HG03135 (cell line): ENCODE data around the gene C10orf90.

Source experiments
- ATAC-seq: cut with Tn5 transposase; IDR thresholded peaks from one replicate; pipeline ENCODE4 v1.9.1; 2021; ENCODE audit warnings: mild to moderate bottlenecking, moderate library complexity; ENCODE audit not compliant: unreplicated experiment

C10orf90 gene

DNA sequence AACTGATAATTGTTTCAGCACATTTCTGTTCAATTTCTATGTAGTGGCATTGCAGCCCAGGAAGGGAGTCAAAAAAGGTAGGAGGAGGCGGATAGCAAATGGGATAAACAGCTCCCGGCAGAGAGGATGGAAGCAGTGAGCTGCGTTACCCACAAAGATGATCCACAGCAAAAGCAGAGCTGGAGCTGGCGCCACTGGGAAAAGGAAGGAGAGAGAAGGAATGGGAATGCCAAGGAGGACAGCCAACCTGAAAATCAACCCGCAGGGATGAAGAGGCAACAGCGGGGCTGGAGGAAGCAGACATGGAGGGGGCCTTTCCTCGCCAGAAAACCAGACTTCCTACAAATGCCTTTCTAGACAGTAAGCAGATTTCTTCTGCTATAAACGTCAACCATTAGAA, 199.5 kb downstream of the C10orf90 start:
- no peak for ATAC-seq

DNA sequence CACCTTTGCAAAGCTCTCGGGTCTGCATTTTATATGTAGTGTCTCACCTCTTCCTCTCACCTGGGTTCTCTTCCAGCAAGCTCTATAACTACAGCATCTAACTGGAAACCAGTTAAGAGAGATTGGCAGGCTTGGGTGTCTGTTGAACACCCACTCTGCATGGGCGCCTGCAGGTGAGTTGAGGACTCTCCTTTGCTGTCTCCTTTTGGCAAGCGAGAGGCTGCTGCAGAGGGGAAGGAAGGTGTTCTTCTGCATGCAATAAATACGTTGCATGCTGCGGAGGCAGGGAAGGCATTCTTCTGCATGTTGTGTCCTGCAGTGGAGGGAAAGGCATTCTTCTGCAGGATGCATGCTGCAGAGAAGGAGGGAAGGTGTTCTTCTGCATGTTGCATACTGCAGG, 200.8 kb downstream of the C10orf90 start:
- ATAC-seq: no peak

- ATAC-seq: no peak
These were observed 201.4 kb downstream of the C10orf90 start for GRCh38 chr10:126468876-126469643.

GRCh38 chr10:126468467-126468866, 202.0 kb downstream of the C10orf90 start:
- no peak for ATAC-seq

DNA sequence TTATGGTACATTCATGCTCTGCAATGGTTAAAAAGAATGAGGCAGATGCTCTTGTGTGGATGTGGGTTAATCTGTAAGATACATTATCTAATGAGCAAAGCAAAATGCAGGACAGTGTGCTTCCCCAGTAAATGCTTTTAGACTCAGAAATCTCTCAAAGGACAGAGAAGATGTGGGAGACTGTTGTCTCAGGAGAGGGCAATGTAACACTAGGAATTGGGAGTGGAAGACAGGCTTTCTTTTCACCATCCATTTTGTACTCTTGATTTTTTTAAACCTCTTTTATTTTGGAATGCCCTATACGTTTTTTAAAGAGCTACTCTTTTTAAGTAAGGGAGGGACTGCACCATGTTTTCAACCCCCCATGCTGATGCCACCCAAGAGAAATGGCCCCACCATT, 204.7 kb downstream of the C10orf90 start:
- no peak for ATAC-seq

GRCh38 chr10:126463286-126463685, 207.2 kb downstream of the C10orf90 start:
- ATAC-seq: no peak

DNA sequence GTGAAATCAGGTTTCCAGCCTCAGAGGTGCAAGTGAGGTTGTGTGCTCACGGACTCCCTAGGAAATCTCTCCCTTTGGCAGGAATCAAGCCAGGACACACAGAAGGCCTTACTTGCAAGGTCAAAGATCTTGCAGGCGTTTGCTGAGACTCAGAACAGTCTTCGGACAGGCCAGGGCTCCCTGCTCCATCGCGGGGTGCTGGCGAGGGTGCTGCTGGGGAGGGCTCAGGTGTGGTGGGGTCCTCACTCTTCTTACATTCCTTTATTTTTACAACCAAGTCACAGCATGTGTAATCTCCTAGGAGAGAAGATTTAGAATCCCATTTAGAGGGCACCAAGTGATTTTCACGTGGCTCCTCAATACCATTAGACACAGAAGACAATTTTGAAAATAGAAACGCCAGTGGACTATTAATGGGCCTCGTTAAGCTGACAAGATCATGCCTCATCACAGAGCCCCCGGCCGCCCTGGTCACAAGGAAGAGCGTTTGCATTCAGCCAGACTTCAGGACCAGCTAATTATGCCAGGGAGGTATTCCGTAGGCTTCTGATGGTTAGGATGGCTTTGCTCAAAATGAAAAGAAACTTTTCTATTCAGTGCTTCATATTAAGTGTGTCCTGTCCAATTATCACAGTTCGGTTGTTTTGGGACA, 209.1 kb downstream of the C10orf90 start:
- no peak for ATAC-seq

GRCh38 chr10:126459878-126460481, 210.5 kb downstream of the C10orf90 start:
- no peak for ATAC-seq

- ATAC-seq: no peak
These were observed 211.3 kb downstream of the C10orf90 start for GRCh38 chr10:126459032-126459831.

GRCh38 chr10:126458466-126458865, 212.0 kb downstream of the C10orf90 start:
- ATAC-seq: no peak

- ATAC-seq: no peak
These were observed 213.9 kb downstream of the C10orf90 start for GRCh38 chr10:126456632-126457031.

DNA sequence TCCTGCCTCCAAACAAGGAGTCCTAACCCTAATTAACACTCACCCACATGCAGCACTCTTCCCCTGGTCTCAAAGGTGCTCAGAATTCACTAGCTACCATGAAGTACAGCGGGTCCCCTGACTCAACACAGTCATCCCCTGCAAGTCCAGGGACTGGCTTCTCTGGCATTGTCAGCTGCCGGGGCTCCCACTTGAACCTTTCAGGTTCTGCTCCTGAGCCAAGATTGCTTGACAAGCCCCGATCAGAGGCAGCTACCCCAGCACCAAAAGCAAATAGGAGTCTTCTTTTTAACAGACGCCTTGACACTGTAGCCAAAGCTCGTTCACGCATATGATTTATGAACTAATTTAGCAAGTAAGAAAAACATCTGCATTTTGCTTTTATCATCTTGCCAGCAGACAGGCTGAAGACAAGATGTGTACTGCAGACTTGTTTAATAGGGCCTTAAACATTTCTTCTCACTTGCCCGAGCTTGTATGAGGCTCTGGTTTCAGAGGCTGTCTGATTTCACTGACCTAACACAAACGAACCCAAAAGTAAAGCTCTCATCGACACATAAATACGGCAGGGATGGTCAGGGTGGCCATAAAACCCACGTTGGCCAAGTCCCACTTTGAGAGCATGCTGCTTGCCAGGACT, 214.6 kb downstream of the C10orf90 start:
- ATAC-seq: no peak

- ATAC-seq: no peak
These were observed 215.3 kb downstream of the C10orf90 start for GRCh38 chr10:126455036-126455765.

DNA sequence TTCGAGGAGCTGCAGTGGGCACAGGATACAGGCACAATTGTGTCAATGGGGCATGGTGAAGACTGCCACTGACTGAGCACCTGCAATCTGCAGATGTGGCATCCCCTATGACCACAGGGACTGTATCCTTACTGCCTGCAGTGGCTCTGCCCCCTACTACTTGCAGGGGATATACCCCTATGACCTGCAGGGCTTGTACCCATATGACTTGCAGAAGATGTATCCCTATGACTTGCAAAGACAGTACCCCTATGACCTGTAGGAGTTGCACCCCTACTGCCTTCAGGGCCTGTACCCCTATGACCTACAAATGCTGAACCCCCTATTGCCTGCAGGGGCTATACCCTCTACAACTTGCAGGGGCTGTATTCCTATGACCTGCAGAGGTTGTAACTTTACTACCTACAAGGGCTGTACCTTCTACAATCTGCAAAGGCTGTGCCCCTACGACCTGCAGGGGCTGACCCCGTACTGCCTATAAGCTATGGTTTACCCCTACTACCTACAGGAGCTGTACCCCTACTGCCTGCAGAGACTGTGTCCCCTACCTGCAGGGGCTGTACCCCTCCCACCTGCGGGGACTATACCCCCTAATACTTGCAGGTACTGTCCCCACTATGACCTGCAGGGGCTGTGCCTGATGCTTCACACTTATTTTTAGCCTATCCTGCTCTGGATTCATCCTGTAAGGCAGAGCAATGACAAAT, 216.3 kb downstream of the C10orf90 start:
- ATAC-seq: no peak

- ATAC-seq: no peak
These were observed 218.2 kb downstream of the C10orf90 start for GRCh38 chr10:126452245-126452644.

DNA sequence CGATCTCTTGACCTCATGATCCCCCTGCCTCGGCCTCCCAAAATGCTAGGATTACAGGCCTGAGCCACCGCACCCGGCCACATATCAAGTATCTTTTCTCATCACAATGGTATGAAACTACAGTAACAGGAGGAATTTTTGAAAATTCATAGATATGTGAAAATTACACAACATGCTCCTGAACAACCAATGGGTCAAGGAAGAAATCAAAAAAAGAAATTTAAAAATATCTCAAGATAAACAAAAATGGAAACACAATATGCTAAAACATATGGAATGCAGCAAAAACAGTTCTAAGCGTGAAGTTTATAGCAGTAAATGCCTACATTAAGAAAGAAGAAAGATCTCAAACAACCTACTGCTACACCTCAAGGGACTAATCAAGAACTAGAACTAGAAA, 222.4 kb downstream of the C10orf90 start:
- no peak for ATAC-seq

GRCh38 chr10:126439942-126440341, 230.6 kb downstream of the C10orf90 start:
- ATAC-seq: no peak

GRCh38 chr10:126438407-126438783, 232.1 kb downstream of the C10orf90 start:
- no peak for ATAC-seq

GRCh38 chr10:126437635-126438406, 232.7 kb downstream of the C10orf90 start:
- no peak for ATAC-seq
